ENCODE data around the gene CCDC183. TPM values are rescaled to one million over a fixed set of nuclear protein-coding genes. Genes with fewer than 3 reads are reported as not detected.

CCDC183 gene
- total RNA-seq, 1 experiment from 2014 or later: 3.6 TPM

GRCh38 chr9:136757751-136758140 is 38.4 kb upstream of the CCDC183 start:
- Histone ChIP-seq H3K4me3 (no peak overlapping the region), H3K4me2 (no peak overlapping the region), H3K79me2 (ENCODE audit: low read depth) (no peaks in the 10 kb centered on the region), H3K4me1 (replicated peaks; ENCODE audit: insufficient read depth) (no peaks in the 10 kb centered on the region), H3K9me2 (ENCODE audit: insufficient read depth) (no peaks in the 10 kb centered on the region), H2AFZ (no peak overlapping the region), H3K27me3 (ENCODE audit: insufficient read depth, low read depth) (peaks cover 32% of the 10 kb centered on the region), H3K36me3 (ENCODE audit: low read depth) (no peaks in the 10 kb centered on the region), H3K9me3 (ENCODE audit: insufficient read depth, low read depth) (0 out of 2 replicates have a peak, but pooled peaks cover 2% of the 10 kb centered on the region), H4K20me1 (ENCODE audit: insufficient read depth) (no peaks in the 10 kb centered on the region), H3F3A (ENCODE audit: insufficient read depth, low read depth) (no peaks in the 10 kb centered on the region), H3K27ac (no peak overlapping the region)
- BruUV-seq (replicated peaks): no TSS peak
- POLR2A ChIA-PET (ENCODE audit: unreplicated experiment): interaction anchor here (0.7 kb wide), 1 partner anchor 479 kb away, joined by 3 read pairs; no protein-coding TSS in a partner anchor
- TF ChIP-seq CTCF (conservative IDR thresholded peaks at IDR 0.05) (no peak), EZH2 (IDR thresholded peaks at IDR 0.05; ENCODE audit: low read depth) (no peak)
- CTCF ChIA-PET: interaction anchor here (0.6 kb wide), 1 partner anchor 479 kb away, joined by 3 read pairs; no protein-coding TSS in a partner anchor
- no peak for DNase-seq
- intact Hi-C loops (cut with micrococcal nuclease; ENCODE audit: unreplicated experiment): no loop called here

- Histone ChIP-seq H2AFZ (no peak overlapping the region), H3K36me3 (ENCODE audit: low read depth) (no peaks in the 10 kb centered on the region), H3F3A (ENCODE audit: insufficient read depth, low read depth) (no peaks in the 10 kb centered on the region), H3K9me2 (ENCODE audit: insufficient read depth) (no peaks in the 10 kb centered on the region), H3K4me2 (no peak overlapping the region), H3K27ac (no peak overlapping the region), H3K4me1 (replicated peaks; ENCODE audit: insufficient read depth) (no peaks in the 10 kb centered on the region), H4K20me1 (ENCODE audit: insufficient read depth) (no peaks in the 10 kb centered on the region), H3K79me2 (ENCODE audit: low read depth) (no peaks in the 10 kb centered on the region), H3K27me3 (ENCODE audit: insufficient read depth, low read depth) (peaks cover 20% of the 10 kb centered on the region; the same call in 1 of the 2 replicates), H3K9me3 (ENCODE audit: insufficient read depth, low read depth) (no peaks in the 10 kb centered on the region), H3K4me3 (no peak overlapping the region)
- no peak for DNase-seq
- TF ChIP-seq CTCF (conservative IDR thresholded peaks at IDR 0.05): no peak
- no peak for TF ChIP-seq EZH2 (IDR thresholded peaks at IDR 0.05; ENCODE audit: low read depth)
- intact Hi-C loops (cut with micrococcal nuclease; ENCODE audit: unreplicated experiment): no loop called here
- ChIA-PET POLR2A (ENCODE audit: unreplicated experiment) (no interaction called here), CTCF (no interaction called here)
- BruUV-seq (replicated peaks): no TSS peak
Observed at GRCh38 chr9:136759001-136759400, 37.1 kb upstream of the CCDC183 start.

- Histone ChIP-seq H3K27me3 (ENCODE audit: insufficient read depth, low read depth) (peaks cover 15% of the 10 kb centered on the region; the same call in 1 of the 2 replicates), H3F3A (ENCODE audit: insufficient read depth, low read depth) (no peaks in the 10 kb centered on the region), H3K4me3 (no peak overlapping the region), H4K20me1 (ENCODE audit: insufficient read depth) (no peaks in the 10 kb centered on the region), H3K79me2 (ENCODE audit: low read depth) (no peaks in the 10 kb centered on the region), H3K4me1 (replicated peaks; ENCODE audit: insufficient read depth) (no peaks in the 10 kb centered on the region), H3K9me3 (ENCODE audit: insufficient read depth, low read depth) (no peaks in the 10 kb centered on the region), H3K36me3 (ENCODE audit: low read depth) (no peaks in the 10 kb centered on the region), H3K27ac (no peak overlapping the region), H3K9me2 (ENCODE audit: insufficient read depth) (no peaks in the 10 kb centered on the region), H3K4me2 (no peak overlapping the region), H2AFZ (no peak overlapping the region)
- ChIA-PET POLR2A (ENCODE audit: unreplicated experiment) (no interaction called here), CTCF (no interaction called here)
- no peak for TF ChIP-seq CTCF (conservative IDR thresholded peaks at IDR 0.05)
- intact Hi-C loops (cut with micrococcal nuclease; ENCODE audit: unreplicated experiment): no loop called here
- no TSS peak for BruUV-seq (replicated peaks)
- DNase-seq: no peak
Observed at GRCh38 chr9:136759436-136760325, 36.5 kb upstream of the CCDC183 start.
